Hepatic stellate cell (primary cell): ENCODE measurements around the gene XPO4.
"Not testable (repeated sequence)": the region's sequence is repeated elsewhere in the genome, so short reads cannot be mapped to it uniquely, and the experiment has no call there.

ENCODE experiments used
- DNase-seq: peaks from one replicate; pipeline ENCODE4 v3.0.0; 2011; ENCODE audit warnings: low spot score

Gene XPO4

GRCh38 chr13:20902438-20903163 lies at the start of gene XPO4:
Gene XPO4 (minus strand): TSS chr13:20902746. CDS start chr13:20902738, 8 bp downstream.
- peak; percentile 88 for DNase-seq

DNA sequence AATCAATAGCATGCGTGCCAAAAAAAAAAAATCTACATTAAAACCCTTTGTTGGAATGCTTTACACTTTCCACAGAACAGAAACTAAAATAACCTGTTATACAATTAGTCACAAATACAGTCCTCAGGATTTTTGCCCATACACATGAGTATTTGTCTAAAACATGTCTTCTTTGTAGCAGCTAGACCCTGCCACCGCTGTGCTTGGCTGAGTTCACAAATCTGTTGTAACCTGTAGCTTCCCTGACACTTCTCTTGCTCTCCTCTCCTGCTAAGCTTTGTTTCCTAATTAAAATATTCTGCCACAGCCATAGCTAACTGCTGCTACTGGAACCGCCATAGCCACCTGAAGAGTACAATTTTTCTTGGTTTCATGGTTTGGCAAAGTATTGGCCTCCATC lies 45.5 kb upstream of the XPO4 start:
- DNase-seq, result not testable (repeated sequence)

- DNase-seq, result no peak
These were observed 43.4 kb upstream of the XPO4 start for GRCh38 chr13:20945952-20946383.

GRCh38 chr13:20942938-20943559 lies 40.5 kb upstream of the XPO4 start:
- DNase-seq, result no peak

GRCh38 chr13:20940511-20940910 lies 38.0 kb upstream of the XPO4 start:
- DNase-seq, result not testable (repeated sequence)

- peak; percentile 35 for DNase-seq
These were observed 37.5 kb upstream of the XPO4 start for GRCh38 chr13:20940083-20940482.

- DNase-seq, result no peak
These were observed 37.1 kb upstream of the XPO4 start for GRCh38 chr13:20939662-20940061.

- no peak for DNase-seq
These were observed 35.8 kb upstream of the XPO4 start for GRCh38 chr13:20938302-20938701.

DNA sequence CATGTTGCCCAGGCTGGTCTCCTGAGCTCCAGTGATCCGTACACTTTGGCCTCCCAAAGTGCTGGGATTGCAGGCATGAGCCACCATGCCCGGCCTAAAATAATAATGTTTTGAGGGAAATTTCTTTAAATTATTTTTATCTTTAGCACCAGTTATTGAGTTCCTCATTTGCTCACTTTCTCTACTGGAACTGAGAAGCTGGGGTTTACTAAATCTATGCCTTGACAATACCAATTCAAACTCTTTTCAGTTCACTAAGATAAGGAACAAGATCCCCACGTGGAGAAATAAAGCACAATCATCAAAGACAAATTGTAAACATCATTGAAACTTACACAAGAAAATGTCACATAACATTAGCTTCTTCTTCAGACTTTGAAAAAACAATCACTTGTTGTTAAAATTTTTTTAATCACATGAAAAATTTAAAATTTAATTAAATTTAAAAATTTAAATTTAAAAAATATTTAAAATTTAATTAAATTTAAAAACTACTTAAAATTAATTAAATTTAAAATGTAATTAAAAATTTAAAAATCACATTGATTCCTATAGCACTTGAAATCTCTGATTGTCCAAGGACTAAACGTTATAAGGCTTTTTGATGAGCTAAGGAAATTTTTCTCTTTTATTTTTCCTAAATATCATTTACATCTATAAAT lies 25.2 kb upstream of the XPO4 start:
- no peak for DNase-seq

DNA sequence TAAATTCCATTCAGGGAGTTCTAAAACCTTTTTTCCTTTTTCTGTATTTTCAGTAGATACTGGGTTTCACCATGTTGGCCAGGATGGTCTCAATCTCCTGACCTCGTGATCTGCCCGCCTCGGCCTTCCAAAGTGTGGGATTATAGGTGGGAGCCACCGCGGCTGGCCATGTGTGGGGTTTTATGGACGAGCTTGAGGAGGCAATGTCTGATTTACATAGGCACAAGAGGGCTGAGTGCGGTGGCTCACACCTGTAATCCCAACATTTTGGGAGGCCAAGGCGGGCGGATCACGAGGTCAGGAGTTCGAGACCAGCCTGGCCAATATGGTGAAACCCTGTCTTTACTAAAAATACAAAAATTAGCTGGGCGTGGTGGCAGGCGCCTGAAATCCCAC lies 22.8 kb upstream of the XPO4 start:
- DNase-seq, result not testable (repeated sequence)

- peak; percentile 50 for DNase-seq
These were observed 22.3 kb upstream of the XPO4 start for GRCh38 chr13:20924758-20925394.

DNA sequence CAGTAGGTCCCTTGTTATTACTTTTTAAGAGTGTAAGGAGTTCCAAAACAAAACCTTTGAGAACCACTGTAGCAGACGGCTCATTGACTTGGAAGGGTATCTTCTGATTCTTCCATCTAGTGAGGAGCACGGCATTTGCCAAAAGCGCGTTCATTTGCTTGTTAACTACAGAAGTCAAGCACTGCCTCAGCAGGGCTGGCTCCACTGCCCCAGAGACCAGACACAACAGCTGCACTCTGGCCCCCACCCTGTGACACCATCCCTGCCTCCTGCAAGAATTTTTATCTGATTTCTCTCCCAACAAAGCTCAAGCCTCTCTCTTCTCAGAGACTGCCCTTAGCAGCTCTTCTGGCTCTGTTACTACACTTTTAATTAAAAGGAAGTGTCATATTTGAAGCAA lies 20.7 kb upstream of the XPO4 start:
- no peak for DNase-seq

- DNase-seq, result no peak
These were observed 19.0 kb upstream of the XPO4 start for GRCh38 chr13:20921572-20921971.

DNA sequence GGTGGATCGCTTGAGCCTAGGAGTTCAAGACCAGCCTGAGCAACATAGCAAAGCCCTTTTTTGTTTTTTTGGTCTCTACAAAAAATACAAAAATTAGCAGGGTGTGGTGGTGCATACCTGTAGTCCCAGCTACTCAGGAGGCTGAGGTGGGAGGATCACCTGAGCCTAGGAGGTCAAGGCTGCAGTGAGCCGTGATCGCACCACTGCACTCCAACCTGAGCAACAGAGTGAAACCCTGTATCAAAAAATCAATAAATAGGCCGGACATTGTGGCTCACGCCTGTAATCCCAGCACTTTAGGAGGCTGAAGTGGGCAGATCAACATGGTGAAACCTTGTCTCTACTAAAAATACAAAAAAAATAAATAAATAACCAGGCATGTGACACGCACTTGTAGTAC lies 13.1 kb upstream of the XPO4 start:
- DNase-seq, result not testable (repeated sequence)

GRCh38 chr13:20911037-20911436 lies 8.5 kb upstream of the XPO4 start:
- DNase-seq, result no peak

- DNase-seq, result no peak
These were observed 6.4 kb upstream of the XPO4 start for GRCh38 chr13:20908714-20909497.

DNA sequence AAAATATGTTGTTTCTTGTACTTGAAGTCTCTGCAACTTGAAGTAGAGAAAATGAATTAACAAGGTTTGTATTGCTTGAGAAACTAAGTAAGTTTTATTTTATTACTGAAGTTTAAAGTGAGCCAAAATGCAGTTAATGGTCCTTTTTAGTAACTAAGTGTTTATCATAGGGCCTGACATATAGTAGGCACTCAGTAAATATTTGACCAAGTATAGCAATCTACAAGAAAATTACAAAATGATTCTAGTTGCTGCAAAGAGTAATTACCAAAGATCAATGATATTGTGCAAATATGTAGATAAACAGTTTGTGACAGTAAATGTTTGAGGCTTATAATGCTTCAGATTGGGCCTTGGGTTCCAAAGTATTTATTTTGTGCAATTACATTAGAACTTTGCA lies 2.4 kb upstream of the XPO4 start:
- DNase-seq, result no peak

GRCh38 chr13:20903164-20903475 lies 574 bp upstream of the XPO4 start:
- no peak for DNase-seq

DNA sequence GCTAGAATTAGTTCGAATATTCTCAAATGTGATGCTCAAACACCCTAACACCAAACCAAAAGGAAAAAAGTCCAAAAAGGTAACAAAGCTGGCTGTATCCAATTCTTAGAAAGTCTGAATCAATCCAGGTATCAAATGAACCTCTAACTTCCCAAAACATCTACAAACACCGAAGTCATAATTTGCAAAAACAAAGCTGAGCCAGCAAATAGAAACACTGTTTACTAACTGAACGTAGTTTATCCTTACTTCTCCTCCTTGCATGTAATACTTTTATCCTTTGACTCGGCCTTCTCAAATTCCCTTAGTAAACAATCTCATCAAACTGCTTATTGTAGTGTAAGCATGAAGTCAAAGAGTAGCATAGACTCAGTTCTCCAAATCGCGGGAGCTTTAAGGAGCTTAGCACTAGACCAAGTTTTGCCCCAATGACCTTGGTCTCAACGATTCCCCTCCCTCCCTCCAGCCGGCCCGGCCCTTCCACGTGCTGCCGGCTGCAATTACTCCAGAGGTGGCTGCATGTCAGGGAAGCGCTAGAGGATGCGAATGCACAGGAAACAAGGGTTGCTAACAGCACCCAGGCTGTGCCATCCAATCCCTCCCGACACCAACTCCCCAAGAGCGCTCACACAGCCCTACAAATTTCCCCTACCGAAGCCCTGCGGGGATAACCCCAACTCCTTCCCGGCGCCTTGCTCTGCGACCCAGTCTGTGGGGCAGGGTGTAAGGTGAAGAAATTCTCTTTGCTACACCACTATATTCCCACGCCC lies 693 bp downstream of the XPO4 start:
- DNase-seq, result peak; percentile 24

- no peak for DNase-seq
These were observed 8.3 kb downstream of the XPO4 start for GRCh38 chr13:20894245-20894644.

- no peak for DNase-seq
These were observed 10.8 kb downstream of the XPO4 start for GRCh38 chr13:20891768-20892167.
